GM12892 (cell line): Measurements from ENCODE around the gene WNK2.
"Not testable (repeated sequence)": the region's sequence is repeated elsewhere in the genome, so short reads cannot be mapped to it uniquely, and the experiment has no call there.

ENCODE experiments used
- DNase-seq: peaks from one replicate; pipeline ENCODE4 v3.0.0; 2011; ENCODE audit not compliant: insufficient read length
- FAIRE-seq: peaks from 2 replicates; lab custom pipeline; 2011; peaks lifted over from hg19 to GRCh38; lab: Jason Lieb, UNC
- POLR2A ChIP-seq: IDR thresholded peaks from 2 replicates; pipeline ENCODE4 v1.6.1; 2011; ENCODE audit warnings: low read depth, low read length, control low read depth
- POLR2AphosphoS5 ChIP-seq: IDR thresholded peaks from 2 replicates; pipeline ENCODE4 v1.6.1; 2011; ENCODE audit warnings: low read depth, low read length, control low read depth
- TAF1 ChIP-seq: IDR thresholded peaks from 2 replicates; pipeline ENCODE4 v1.6.1; 2011; ENCODE audit warnings: low read depth, mild to moderate bottlenecking, control low read depth, low read length, borderline replicate concordance

The WNK2 gene

GRCh38 chr9:93240891-93241334 lies 57.0 kb downstream of the WNK2 start:
- TF ChIP-seq POLR2A (no peak), POLR2AphosphoS5 (no peak), TAF1 (no peak)
- FAIRE-seq (no peak), DNase-seq (no peak)

DNA sequence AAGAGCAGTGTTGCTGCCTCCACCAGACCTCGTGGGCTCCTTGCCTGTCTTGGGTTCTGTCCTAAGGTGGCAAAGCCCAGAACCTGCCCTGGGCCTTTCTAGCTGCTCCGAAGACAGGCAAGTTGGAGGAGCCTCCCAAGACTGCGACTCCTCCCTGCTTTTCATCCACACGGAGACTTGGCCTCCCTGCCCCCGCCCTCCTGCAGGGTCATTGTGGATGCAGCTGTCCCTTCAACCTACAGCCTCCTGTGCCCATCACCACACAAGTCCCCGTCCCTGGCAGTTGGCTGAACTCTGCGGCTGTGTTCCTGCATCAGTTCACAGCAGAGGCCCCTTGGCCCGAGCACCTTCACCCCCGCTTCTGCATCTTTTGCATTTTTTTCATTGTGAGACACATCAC lies 59.2 kb downstream of the WNK2 start:
- DNase-seq (no peak), FAIRE-seq (no peak)
- TF ChIP-seq POLR2A: no peak
- no peak for TF ChIP-seq TAF1
- TF ChIP-seq POLR2AphosphoS5: no peak

DNA sequence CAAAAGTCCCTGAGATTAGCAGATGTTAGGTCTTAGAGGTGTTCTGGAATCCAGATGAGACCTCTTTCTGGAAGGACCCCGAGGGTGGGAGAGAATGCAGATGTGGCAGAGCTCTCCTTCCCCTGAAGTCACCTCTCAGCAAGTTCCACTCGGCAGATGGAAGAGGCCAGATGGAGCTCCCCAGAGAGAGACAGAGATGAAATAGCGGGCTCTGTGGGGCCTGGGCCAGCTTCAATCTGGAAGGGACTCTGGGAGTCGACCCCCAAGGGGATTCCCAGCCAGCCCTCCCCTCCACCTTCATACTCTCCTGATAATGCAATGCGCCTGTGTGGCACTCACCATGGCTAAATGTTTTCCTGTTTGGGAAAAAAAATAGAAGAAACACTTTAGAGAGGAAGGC lies 60.2 kb downstream of the WNK2 start:
- DNase-seq (no peak), FAIRE-seq (no peak)
- TF ChIP-seq POLR2A (no peak), POLR2AphosphoS5 (no peak), TAF1 (no peak)

DNA sequence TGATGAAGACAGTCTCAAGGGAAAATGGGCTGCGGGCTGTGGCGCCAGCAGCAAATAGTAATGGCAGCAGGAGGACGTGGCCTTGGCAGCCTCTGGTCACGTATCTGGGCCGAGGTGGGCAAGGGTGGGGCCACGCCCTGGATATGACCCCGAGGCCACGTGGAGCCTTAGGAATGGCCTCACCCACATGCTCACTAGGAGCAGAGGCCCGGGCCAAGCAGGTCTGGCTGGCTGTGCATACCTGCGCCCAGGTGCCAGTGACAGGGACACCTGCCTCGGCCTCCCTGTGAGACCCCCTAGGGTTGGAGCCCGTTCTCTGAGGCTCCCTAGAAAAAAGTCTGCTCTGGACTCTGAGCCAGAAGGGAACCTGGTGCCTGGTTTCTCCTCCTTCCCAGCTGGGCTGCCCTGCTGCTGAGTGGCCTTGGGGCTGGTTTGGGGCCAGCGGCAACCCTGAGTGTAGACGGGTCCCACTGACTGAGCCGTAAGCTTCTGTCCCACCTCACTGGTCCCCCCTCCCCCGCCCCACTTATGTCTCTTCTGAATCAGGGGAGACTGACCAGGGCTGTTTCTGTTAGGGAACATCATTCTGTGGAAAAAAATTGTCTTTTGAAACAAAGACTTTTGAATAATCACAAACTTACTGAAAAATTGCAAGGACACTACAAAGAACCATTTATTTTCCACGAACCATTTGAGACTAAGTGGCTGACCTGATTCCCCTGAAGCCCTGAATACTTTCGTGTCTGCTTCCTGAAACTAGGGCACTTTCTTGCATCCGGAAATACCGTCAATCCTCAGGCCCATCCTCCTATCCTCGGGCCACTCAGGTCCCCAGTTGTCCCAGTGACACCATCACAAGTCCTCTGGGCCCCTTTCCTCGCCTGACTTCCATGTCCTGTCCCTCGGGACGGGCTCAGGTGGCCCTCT lies 60.8 kb downstream of the WNK2 start:
- DNase-seq (no peak), FAIRE-seq (no peak)
- TF ChIP-seq POLR2AphosphoS5 (no peak), POLR2A (no peak), TAF1 (no peak)

DNA sequence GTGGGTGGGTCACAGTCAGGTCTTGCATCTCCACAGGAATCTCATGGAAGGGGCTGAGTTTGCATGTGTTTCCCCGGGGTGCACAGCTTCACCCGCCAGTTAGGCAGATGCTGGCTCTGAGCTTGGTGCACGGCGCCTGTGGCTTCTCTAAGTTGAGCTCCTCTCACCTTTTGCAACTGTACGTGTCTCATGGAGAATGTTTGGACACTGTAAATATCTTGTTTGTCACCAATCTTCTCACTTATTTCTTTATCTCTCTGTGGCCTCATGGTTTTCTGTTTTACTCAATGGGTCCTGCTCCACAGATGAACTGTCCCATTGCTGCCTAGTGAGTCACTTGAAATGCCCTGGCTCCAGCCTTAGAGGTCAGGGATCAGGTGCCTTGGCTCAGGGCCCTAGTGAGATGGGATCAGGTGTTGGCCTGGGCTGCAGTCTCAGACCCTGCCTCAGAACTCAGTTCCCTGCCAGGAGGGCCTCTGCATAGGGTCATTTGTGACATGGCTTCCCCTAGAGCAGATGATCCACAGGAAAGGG lies 61.6 kb downstream of the WNK2 start:
- TF ChIP-seq POLR2A (no peak), TAF1 (no peak), POLR2AphosphoS5 (no peak)
- peak; percentile 33 for FAIRE-seq
- DNase-seq: no peak

- no peak for FAIRE-seq
- TF ChIP-seq TAF1: no peak
- TF ChIP-seq POLR2A: no peak
- TF ChIP-seq POLR2AphosphoS5: no peak
- DNase-seq: no peak
These were observed 62.2 kb downstream of the WNK2 start for GRCh38 chr9:93246111-93246510.

- DNase-seq (no peak), FAIRE-seq (no peak)
- no peak for TF ChIP-seq POLR2A
- TF ChIP-seq POLR2AphosphoS5: no peak
- TF ChIP-seq TAF1: no peak
These were observed 62.6 kb downstream of the WNK2 start for GRCh38 chr9:93246526-93246925.

GRCh38 chr9:93247099-93247865 lies 63.3 kb downstream of the WNK2 start:
- FAIRE-seq (no peak), DNase-seq (no peak)
- TF ChIP-seq POLR2A (no peak), POLR2AphosphoS5 (no peak), TAF1 (no peak)

- TF ChIP-seq POLR2AphosphoS5 (no peak), POLR2A (no peak)
- FAIRE-seq (no peak), DNase-seq (no peak)
These were observed 64.0 kb downstream of the WNK2 start for GRCh38 chr9:93247892-93248291.

DNA sequence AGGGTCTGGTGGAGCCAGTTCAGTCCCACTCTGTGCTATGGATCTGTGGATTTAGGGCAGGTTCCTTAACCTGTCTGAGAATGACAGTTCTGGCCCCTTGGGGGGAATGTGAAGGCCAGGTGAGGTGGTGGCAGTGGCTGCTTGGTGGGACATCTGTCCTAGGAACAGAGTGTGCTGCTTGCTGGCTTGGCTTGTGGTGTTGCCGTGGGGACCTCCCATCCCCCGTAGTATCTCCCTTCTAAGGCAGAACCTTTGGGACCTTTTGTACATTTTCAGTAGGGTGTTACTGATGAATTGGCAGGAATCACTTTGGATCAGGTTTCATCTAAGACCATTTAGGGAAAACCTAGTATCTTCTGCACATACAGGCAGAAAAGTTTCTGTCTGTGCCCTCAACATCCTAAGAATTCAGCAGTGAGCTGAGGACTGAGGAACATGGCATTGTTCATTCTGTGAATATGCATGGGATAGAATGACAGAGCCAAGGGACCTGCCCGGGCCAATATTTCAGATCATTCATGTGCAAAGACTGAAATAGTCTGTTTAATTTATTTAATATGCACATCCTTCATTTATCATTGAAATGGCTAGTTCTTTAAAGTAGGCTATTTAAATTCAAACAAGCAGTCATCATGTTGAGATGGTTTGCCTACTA lies 64.6 kb downstream of the WNK2 start:
- DNase-seq (no peak), FAIRE-seq (no peak)
- no peak for TF ChIP-seq TAF1
- TF ChIP-seq POLR2AphosphoS5: no peak

GRCh38 chr9:93250185-93250584 lies 66.2 kb downstream of the WNK2 start:
- TF ChIP-seq TAF1 (no peak), POLR2A (no peak), POLR2AphosphoS5 (no peak)
- DNase-seq (no peak), FAIRE-seq (no peak)

GRCh38 chr9:93251309-93251708 lies 67.4 kb downstream of the WNK2 start:
- FAIRE-seq, DNase-seq: not testable (repeated sequence)
